ENCODE results near the gene FRY.

The FRY gene

GRCh38 chr13:32253911-32254399, 222.4 kb downstream of the FRY start:
- Histone ChIP-seq H3K9me3 (ENCODE audit: control insufficient read depth, low read length) (no peaks in the 10 kb centered on the region), H3K9ac (no peak overlapping the region), H3K27ac (peak overlapping the region; percentile 54), H3K79me2 (no peaks in the 10 kb centered on the region), H3K36me3 (ENCODE audit: control insufficient read depth, insufficient read depth, low read length) (no peaks in the 10 kb centered on the region), H2AFZ (no peak overlapping the region), H3K4me2 (ENCODE audit: low read length) (no peak overlapping the region), H3K27me3 (ENCODE audit: control insufficient read depth, insufficient read depth, low read length) (no peaks in the 10 kb centered on the region), H3K4me3 (ENCODE audit: low read depth, low read length) (peak overlapping the region; percentile 8), H3K4me1 (no peaks in the 10 kb centered on the region)
- TF ChIP-seq CTCF (IDR thresholded peaks at IDR 0.05), result no peak

- Histone ChIP-seq H3K36me3 (ENCODE audit: control insufficient read depth, insufficient read depth, low read length) (no peaks in the 10 kb centered on the region), H3K27me3 (ENCODE audit: control insufficient read depth, insufficient read depth, low read length) (no peaks in the 10 kb centered on the region), H3K4me3 (ENCODE audit: low read depth, low read length) (peak overlapping the region; percentile 8), H3K4me1 (no peaks in the 10 kb centered on the region), H3K9me3 (ENCODE audit: control insufficient read depth, low read length) (no peaks in the 10 kb centered on the region), H2AFZ (no peak overlapping the region), H3K79me2 (no peaks in the 10 kb centered on the region), H3K27ac (peak overlapping the region; percentile 54), H3K4me2 (ENCODE audit: low read length) (peak overlapping the region; percentile 1), H3K9ac (no peak overlapping the region)
- no peak for TF ChIP-seq CTCF (IDR thresholded peaks at IDR 0.05)
Measured at GRCh38 chr13:32254416-32254815, 222.8 kb downstream of the FRY start.

GRCh38 chr13:32254916-32255723, 223.5 kb downstream of the FRY start:
- H3K4me2 ChIP-seq (ENCODE audit: low read length), result peak overlapping the region; percentile 1
- peak overlapping the region; percentile 8 for H3K4me3 ChIP-seq (ENCODE audit: low read depth, low read length)
- H2AFZ ChIP-seq, result no peak overlapping the region
- no peak for TF ChIP-seq CTCF (IDR thresholded peaks at IDR 0.05)
- no peak overlapping the region for H3K9ac ChIP-seq
- no peaks in the 10 kb centered on the region for H3K4me1 ChIP-seq
- H3K27me3 ChIP-seq (ENCODE audit: control insufficient read depth, insufficient read depth, low read length), result no peaks in the 10 kb centered on the region
- no peaks in the 10 kb centered on the region for H3K9me3 ChIP-seq (ENCODE audit: control insufficient read depth, low read length)
- no peaks in the 10 kb centered on the region for H3K79me2 ChIP-seq
- no peaks in the 10 kb centered on the region for H3K36me3 ChIP-seq (ENCODE audit: control insufficient read depth, insufficient read depth, low read length)
- H3K27ac ChIP-seq, result peak overlapping the region; percentile 32

GRCh38 chr13:32255724-32256109, 224.1 kb downstream of the FRY start:
- Histone ChIP-seq H2AFZ (no peak overlapping the region), H3K9me3 (ENCODE audit: control insufficient read depth, low read length) (no peaks in the 10 kb centered on the region), H3K36me3 (ENCODE audit: control insufficient read depth, insufficient read depth, low read length) (no peaks in the 10 kb centered on the region), H3K79me2 (no peaks in the 10 kb centered on the region), H3K9ac (no peak overlapping the region), H3K4me1 (no peaks in the 10 kb centered on the region), H3K4me3 (ENCODE audit: low read depth, low read length) (no peak overlapping the region), H3K27me3 (ENCODE audit: control insufficient read depth, insufficient read depth, low read length) (no peaks in the 10 kb centered on the region), H3K27ac (no peak overlapping the region), H3K4me2 (ENCODE audit: low read length) (no peak overlapping the region)
- no peak for TF ChIP-seq CTCF (IDR thresholded peaks at IDR 0.05)

GRCh38 chr13:32256243-32256642, 224.7 kb downstream of the FRY start:
- Histone ChIP-seq H3K79me2 (no peaks in the 10 kb centered on the region), H3K4me2 (ENCODE audit: low read length) (no peak overlapping the region), H3K27me3 (ENCODE audit: control insufficient read depth, insufficient read depth, low read length) (no peaks in the 10 kb centered on the region), H3K4me3 (ENCODE audit: low read depth, low read length) (no peak overlapping the region), H3K27ac (no peak overlapping the region), H3K9ac (no peak overlapping the region), H3K4me1 (no peaks in the 10 kb centered on the region), H3K9me3 (ENCODE audit: control insufficient read depth, low read length) (no peaks in the 10 kb centered on the region), H3K36me3 (ENCODE audit: control insufficient read depth, insufficient read depth, low read length) (no peaks in the 10 kb centered on the region), H2AFZ (no peak overlapping the region)
- TF ChIP-seq CTCF (IDR thresholded peaks at IDR 0.05), result no peak

All from parathyroid adenoma (tissue), 2 donors.